HFF-Myc (cell line): Measurements from ENCODE around the gene TSN.

Experiments
- DNase-seq: peaks from one replicate; pipeline ENCODE4 v3.0.0-alpha.2; 2011; ENCODE audit warnings: low read depth; ENCODE audit errors: extremely low read depth
- H3K4me3 ChIP-seq: replicated peaks from 2 replicates; pipeline ENCODE4 v1.5.1; 2011; ENCODE audit warnings: low read depth, mild to moderate bottlenecking, control low read depth, low read length
- CTCF ChIP-seq: IDR thresholded peaks from 2 replicates; pipeline ENCODE4 v1.5.1; 2012; ENCODE audit warnings: mild to moderate bottlenecking, low read depth, low read length, control low read depth; ENCODE audit errors: missing control alignments

The TSN gene

GRCh38 chr2:121716126-121716525 lies 39.3 kb upstream of the TSN start:
- TF ChIP-seq CTCF: no peak
- no peak for DNase-seq
- no peak overlapping the region for H3K4me3 ChIP-seq

GRCh38 chr2:121717529-121717928 lies 37.9 kb upstream of the TSN start:
- TF ChIP-seq CTCF: no peak
- no peak overlapping the region for H3K4me3 ChIP-seq

GRCh38 chr2:121721926-121722325 lies 33.5 kb upstream of the TSN start:
- TF ChIP-seq CTCF: no peak
- DNase-seq: peak; percentile 62
- no peak overlapping the region for H3K4me3 ChIP-seq

More at GRCh38 chr2:121717529-121717928, 37.9 kb upstream of the TSN start:
- no peak for DNase-seq

- no peak for TF ChIP-seq CTCF
- no peak for DNase-seq
- no peak overlapping the region for H3K4me3 ChIP-seq
Observed at GRCh38 chr2:121722479-121722878, 33.0 kb upstream of the TSN start.

- H3K4me3 ChIP-seq: no peak overlapping the region
- no peak for TF ChIP-seq CTCF
- DNase-seq: no peak
Observed at GRCh38 chr2:121723316-121723715, 32.1 kb upstream of the TSN start.

- DNase-seq: no peak
- TF ChIP-seq CTCF: no peak
- H3K4me3 ChIP-seq: no peak overlapping the region
Observed at GRCh38 chr2:121727332-121727731, 28.1 kb upstream of the TSN start.

GRCh38 chr2:121727950-121728349 lies 27.5 kb upstream of the TSN start:
- no peak for DNase-seq
- H3K4me3 ChIP-seq: no peak overlapping the region
- TF ChIP-seq CTCF: no peak
